GM13977 (cell line): ENCODE results near the gene LAMB4.

Source experiments
- DNase-seq: peaks from one replicate; pipeline ENCODE4 v3.0.0; 2012; ENCODE audit warnings: low spot score
- in situ Hi-C: fragments of 300-500 bp; cut with MboI; formaldehyde crosslinking; loops from one replicate; pipeline ENCODE4 v1.12.0; 2022; ENCODE audit warnings: low sequenced_read_pairs, low pct_unique_long_range_greater_than_20kb, mixed read lengths, inconsistent platforms; ENCODE audit not compliant: unreplicated experiment
- TF ChIP-seq, protein P1 (sequence below): IDR thresholded peaks from 2 replicates; pipeline ENCODE4 v1.5.1; 2012; ENCODE audit warnings: mild to moderate bottlenecking, control low read depth; ENCODE audit not compliant: insufficient read depth; ENCODE audit errors: extremely low read depth, missing control alignments

The LAMB4 gene

GRCh38 chr7:108120196-108120595 is 10.0 kb downstream of the LAMB4 start:
- TF ChIP-seq, protein P1, sequence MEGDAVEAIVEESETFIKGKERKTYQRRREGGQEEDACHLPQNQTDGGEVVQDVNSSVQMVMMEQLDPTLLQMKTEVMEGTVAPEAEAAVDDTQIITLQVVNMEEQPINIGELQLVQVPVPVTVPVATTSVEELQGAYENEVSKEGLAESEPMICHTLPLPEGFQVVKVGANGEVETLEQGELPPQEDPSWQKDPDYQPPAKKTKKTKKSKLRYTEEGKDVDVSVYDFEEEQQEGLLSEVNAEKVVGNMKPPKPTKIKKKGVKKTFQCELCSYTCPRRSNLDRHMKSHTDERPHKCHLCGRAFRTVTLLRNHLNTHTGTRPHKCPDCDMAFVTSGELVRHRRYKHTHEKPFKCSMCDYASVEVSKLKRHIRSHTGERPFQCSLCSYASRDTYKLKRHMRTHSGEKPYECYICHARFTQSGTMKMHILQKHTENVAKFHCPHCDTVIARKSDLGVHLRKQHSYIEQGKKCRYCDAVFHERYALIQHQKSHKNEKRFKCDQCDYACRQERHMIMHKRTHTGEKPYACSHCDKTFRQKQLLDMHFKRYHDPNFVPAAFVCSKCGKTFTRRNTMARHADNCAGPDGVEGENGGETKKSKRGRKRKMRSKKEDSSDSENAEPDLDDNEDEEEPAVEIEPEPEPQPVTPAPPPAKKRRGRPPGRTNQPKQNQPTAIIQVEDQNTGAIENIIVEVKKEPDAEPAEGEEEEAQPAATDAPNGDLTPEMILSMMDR, result no peak
- DNase-seq, result no peak
- in situ Hi-C loops, result no loop called here

DNA sequence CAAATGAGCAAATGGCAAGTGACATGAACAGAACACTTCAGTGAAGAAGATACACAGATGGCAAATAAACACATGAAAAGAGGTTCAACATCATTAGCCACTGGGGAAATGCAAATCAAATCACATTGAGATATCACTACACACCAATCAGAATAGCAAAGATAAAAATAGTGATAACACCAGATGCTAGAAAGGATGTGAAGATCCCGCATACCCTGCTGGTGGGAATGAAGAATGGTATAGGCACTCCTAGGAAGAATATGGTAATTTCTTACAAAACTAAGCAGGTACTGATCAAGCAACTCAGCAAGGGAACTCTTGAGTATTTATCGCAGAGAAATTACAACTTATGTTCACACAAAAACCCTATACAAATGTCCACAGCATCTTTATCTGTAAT is 11.2 kb downstream of the LAMB4 start:
- DNase-seq, result no peak
- in situ Hi-C loops, result no loop called here
- TF ChIP-seq, protein P1, result no peak

GRCh38 chr7:108114117-108114841 is 15.9 kb downstream of the LAMB4 start:
- no peak for DNase-seq
- in situ Hi-C loops, result no loop called here
- TF ChIP-seq, protein P1, result peak; percentile 93

DNA sequence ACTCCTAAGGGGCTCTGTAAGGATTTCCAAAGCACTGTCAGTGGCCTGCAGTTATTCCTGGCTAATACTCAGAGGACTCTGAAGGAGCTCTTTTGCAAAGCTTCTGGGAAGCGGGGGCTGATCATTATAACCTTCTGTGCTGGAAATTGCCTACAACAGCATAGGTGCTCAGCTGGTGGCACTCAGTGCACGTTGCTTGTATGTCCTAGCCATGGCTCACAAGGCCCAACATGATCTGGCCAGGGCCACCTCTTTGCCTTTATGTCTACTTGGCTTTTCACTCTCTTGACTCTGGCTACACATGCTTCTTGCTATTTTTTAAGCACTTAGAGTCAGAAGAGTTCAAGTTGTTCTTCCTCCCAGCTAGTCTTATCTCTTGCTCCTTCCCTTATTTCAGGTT is 17.5 kb downstream of the LAMB4 start:
- TF ChIP-seq, protein P1, result no peak
- in situ Hi-C loops, result no loop called here
- DNase-seq, result no peak

DNA sequence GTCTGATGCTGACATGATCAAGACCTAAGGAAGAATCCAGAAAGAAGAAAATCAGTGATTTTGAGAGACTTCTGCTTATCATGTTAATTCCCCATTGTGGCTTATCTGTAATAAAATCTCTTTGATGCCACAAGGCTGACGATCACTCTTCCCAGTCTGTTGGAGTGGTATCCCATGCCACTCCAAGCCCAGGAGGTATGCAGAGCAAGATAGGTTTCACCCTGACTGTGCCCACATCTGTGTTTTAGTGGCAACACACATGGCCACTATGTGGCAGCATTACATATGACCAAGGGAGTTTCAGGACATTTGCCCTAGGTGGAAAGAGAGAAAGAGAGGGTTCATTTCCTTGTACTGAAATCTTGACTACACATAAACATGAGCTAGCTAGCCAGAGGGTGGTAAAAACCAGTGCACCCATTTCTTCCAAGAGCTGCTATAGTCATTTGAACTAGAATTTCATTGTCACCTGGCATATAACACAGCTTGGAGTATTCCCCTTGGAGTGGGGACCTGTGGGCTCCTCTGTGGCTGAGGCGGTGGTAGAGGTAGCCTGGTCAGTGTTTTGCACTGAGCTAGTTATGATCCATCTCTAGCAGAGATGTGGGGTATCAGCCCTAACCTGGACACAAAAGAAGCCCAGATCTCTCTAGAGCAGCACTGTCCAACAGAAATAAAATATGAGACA is 20.8 kb downstream of the LAMB4 start:
- in situ Hi-C loops, result no loop called here
- TF ChIP-seq, protein P1, result peak; percentile 54
- peak; percentile 17 for DNase-seq

DNA sequence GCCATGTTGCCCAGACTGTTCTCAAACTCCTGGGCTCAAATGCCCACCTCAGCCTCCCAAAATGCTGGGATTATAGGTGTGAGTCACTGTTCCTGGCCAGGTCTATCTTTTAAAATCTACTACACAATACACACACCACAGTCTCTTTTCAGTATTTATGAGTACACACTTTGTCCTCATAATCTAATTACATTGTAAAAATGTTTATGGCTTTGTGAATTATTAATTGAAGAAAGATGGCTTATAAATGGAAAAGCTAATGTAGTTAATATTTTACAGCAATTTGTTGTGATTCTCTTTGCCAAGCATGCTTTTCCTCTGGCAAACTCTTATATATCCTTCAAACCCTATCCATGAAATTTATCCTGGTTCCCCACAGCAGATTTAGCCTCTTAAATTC is 22.0 kb downstream of the LAMB4 start:
- TF ChIP-seq, protein P1, result no peak
- in situ Hi-C loops, result no loop called here
- DNase-seq, result no peak
